ENCODE results near the gene DPP6. TPM values are rescaled to one million over a fixed set of nuclear protein-coding genes. Genes with fewer than 3 reads are reported as not detected.

DPP6 gene
- total and polyA plus RNA-seq, 11 donors: 0.05 to 2.9 (median 0.11) TPM; not detected in 3

DNA sequence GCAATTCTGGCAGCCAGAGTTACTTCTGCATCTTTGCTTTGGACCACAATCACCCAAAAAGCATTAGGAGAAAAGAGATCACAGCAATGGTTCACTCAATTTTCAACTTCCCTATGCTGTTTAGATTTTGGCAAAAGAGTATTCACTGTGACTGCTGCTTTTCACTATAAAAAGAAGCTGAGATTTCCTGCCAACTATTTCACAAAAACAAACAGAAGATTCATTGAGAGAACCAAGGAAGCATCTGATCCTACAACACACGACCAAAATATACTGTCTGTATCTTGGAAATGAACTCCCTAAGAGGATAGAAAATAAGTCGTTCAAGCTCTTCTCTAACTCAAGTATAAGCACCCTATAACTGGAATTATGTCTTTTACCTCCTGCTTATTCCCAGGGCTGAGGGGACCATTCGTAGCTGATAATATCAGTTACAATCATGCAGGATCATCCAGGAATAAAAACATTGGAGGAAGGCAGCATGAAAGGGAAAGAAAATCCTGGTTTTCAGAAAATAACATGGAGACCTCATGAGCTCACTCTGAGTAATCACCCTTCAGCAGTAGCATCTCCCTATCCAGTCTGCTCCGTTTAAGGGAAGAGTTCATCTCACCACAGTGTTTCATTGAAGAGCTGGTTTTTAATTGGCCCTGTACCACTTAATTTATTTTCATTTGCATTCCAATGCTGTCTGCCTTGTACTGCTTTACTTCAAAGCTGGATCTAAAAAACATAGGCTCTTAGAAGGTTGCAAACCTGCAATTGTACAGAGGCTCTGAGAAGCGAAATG lies 694.6 kb downstream of the DPP6 start:
- no peak for DNase-seq
- WGBS, 4 donors: 58 to 69% (median 61%) methylated on average over 5 of the region's 5 CpGs

DNA sequence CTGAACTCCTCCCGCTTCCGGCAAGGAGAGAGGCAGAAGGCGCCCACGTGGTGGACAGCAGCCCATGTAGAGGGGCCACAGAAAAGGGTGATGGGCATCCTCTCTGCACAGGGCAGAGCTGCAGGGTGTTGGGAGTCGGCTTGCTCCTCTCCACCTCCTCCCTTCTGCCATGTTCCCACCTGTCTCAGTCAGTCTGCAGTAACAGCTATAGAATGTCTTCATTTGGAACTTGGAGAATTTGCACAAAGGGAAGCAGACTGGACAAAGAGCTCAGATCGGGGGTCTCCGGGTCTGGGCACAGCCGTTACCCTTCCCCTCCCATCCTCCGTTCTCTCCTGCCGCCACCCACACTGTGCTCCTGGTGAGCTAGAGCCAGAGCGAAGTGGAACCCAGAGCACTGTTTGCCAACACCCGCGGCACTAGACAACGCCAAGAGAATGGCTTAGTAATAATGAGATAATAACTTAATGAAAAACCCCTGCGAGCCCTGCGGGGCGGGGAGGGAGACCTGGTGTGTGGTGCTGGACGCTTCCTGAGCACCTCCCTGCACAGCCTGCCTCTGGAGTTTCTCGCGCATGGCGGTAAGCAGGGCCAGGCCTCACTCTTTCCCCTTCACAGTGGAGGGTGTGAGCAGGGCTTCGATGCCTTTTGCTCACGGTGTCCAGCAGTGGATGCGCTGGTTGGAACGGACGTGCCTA lies 696.0 kb downstream of the DPP6 start:
- Histone ChIP-seq H3K27me3 (peaks cover 0 to 13% (median 0%) of the 10 kb centered on the region in 9 donors), H3K4me1 (no peaks in the 10 kb centered on the region), H3K27ac (no peak overlapping the region), H3K36me3 (no peaks in the 10 kb centered on the region), H3K9me3 (no peaks in the 10 kb centered on the region), H3K4me3 (no peak overlapping the region)
- DNase-seq (no peak), ATAC-seq (no peak)
- 82 to 85% (median 84%) methylated on average over 22 to 26 of the region's 26 CpGs for WGBS, 4 donors
- TF ChIP-seq POLR2A (IDR thresholded peaks at IDR 0.05): no peak
- TF ChIP-seq, protein P1, sequence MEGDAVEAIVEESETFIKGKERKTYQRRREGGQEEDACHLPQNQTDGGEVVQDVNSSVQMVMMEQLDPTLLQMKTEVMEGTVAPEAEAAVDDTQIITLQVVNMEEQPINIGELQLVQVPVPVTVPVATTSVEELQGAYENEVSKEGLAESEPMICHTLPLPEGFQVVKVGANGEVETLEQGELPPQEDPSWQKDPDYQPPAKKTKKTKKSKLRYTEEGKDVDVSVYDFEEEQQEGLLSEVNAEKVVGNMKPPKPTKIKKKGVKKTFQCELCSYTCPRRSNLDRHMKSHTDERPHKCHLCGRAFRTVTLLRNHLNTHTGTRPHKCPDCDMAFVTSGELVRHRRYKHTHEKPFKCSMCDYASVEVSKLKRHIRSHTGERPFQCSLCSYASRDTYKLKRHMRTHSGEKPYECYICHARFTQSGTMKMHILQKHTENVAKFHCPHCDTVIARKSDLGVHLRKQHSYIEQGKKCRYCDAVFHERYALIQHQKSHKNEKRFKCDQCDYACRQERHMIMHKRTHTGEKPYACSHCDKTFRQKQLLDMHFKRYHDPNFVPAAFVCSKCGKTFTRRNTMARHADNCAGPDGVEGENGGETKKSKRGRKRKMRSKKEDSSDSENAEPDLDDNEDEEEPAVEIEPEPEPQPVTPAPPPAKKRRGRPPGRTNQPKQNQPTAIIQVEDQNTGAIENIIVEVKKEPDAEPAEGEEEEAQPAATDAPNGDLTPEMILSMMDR (IDR thresholded peaks at IDR 0.05): no peak
- intact Hi-C loops (cut with DNase I): no loop called here

More for the DNA sequence above, 694.6 kb downstream of the DPP6 start:
- Histone ChIP-seq H3K27me3 (peaks cover 0 to 19% (median 0%) of the 10 kb centered on the region in 9 donors), H3K4me1 (no peaks in the 10 kb centered on the region), H3K27ac (no peak overlapping the region), H3K36me3 (no peaks in the 10 kb centered on the region), H3K9me3 (no peaks in the 10 kb centered on the region), H3K4me3 (no peak overlapping the region)
- intact Hi-C loops (cut with DNase I): no loop called here
- TF ChIP-seq POLR2A (IDR thresholded peaks at IDR 0.05): no peak
- TF ChIP-seq, protein P1 (IDR thresholded peaks at IDR 0.05): no peak
- ATAC-seq: no peak

DNA sequence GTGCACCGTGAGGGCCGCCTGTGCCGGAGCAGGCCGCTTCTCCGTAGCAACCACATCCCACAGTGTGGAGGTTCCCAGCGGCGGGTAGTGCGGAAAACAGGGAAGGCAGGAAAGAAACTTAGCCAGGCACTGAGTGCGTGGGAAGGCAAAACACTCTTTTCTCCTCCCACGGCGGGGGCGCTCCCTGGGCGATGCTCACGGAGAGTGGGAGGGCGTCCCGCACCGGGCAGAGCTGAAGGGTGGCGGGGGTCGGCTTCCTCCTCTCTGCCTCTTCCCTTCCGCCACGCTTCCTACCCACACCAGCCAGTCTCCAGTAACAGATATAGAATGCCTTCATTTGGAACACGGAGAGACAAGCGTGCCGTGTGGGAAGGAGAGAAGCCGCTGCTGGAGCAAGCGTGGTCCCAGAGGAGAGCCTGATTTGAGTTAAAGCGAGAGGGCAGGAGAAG lies 698.2 kb downstream of the DPP6 start:
- DNase-seq: no peak
- H3K27ac ChIP-seq: no peak overlapping the region
- intact Hi-C loops (cut with DNase I): no loop called here
- H3K27me3 ChIP-seq: peaks cover 0 to 9% (median 0%) of the 10 kb centered on the region in 9 donors
- no peak for ATAC-seq
- TF ChIP-seq, protein P1 (IDR thresholded peaks at IDR 0.05): no peak
- TF ChIP-seq POLR2A (IDR thresholded peaks at IDR 0.05): no peak
- WGBS, 4 donors: 84 to 86% (median 84%) methylated on average over 27 of the region's 27 CpGs
- H3K9me3 ChIP-seq: no peaks in the 10 kb centered on the region
- H3K4me3 ChIP-seq: no peak overlapping the region
- H3K4me1 ChIP-seq: no peaks in the 10 kb centered on the region
- H3K36me3 ChIP-seq: no peaks in the 10 kb centered on the region

DNA sequence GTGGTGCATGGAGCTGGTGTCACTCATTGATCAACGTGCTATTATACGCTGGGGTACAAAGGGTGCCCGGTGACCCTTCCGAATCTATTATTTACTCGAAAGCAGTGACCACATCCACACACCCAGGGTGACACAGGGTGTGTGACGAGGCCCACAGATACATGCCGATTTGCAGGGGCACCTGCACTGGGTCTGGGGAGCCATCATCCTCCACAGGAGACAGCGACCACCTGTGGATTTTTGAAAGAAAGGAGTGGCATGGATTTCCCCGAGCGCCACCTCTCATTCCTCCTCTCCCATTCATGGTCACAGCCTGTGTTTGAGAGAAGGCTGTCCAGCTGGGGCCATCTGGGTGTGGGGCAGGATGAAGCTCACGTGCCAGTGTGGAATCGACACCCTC lies 701.0 kb downstream of the DPP6 start:
- WGBS, 4 donors: 87 to 93% (median 91%) methylated on average over 12 of the region's 12 CpGs
- intact Hi-C loops (cut with DNase I): no loop called here
- ATAC-seq: no peak
- DNase-seq: no peak
- TF ChIP-seq POLR2A (IDR thresholded peaks at IDR 0.05): no peak
- TF ChIP-seq, protein P1 (IDR thresholded peaks at IDR 0.05): no peak
- Histone ChIP-seq H3K36me3 (no peaks in the 10 kb centered on the region), H3K27ac (no peak overlapping the region), H3K4me1 (no peaks in the 10 kb centered on the region), H3K9me3 (no peaks in the 10 kb centered on the region), H3K27me3 (no peaks in the 10 kb centered on the region), H3K4me3 (no peak overlapping the region)

Data from heart left ventricle (tissue), 16 donors.